ENCODE data around the gene SLC38A5.
A peak's percentile ranks its signal among the peaks of the same experiment; 100 is the strongest.

The SLC38A5 gene

GRCh38 chrX:48475774-48476577, 5.9 kb upstream of the SLC38A5 start, which contains the start of gene FTSJ1:
TSS of gene FTSJ1 (plus strand) at chrX:48476199. CDS start at chrX:48478048, 1,849 bp downstream.
- H3K23ac ChIP-seq (ENCODE audit: low read length), result no peak within 1 kb of the TSS
- no peaks in the 10 kb centered on the region for H3K27me3 ChIP-seq (ENCODE audit: insufficient read depth, low read length, poor library complexity)
- H3K27ac ChIP-seq (ENCODE audit: low read depth, low read length), result no peak within 1 kb of the TSS
- no peak within 1 kb of the TSS for H2BK15ac ChIP-seq (replicated peaks; ENCODE audit: low read depth)
- H3K4me1 ChIP-seq (ENCODE audit: control insufficient read depth, low read depth, low read length), result no peaks in the 10 kb centered on the region
- peaks cover 15% of the 10 kb centered on the region for H3K79me2 ChIP-seq (ENCODE audit: control insufficient read depth, insufficient read depth, low read length)
- no peak within 1 kb of the TSS for H2AK5ac ChIP-seq (ENCODE audit: low read length)
- H3K4me3 ChIP-seq (ENCODE audit: low read length), result peak within 1 kb of the TSS; percentile 88
- peak within 1 kb of the TSS; percentile 13 for H4K8ac ChIP-seq (ENCODE audit: low read depth, low read length)
- peaks cover 4% of the 10 kb centered on the region for H3K79me1 ChIP-seq (ENCODE audit: low read length)
- no peak within 1 kb of the TSS for H4K5ac ChIP-seq (ENCODE audit: low read length)
- no peak within 1 kb of the TSS for H2BK5ac ChIP-seq (ENCODE audit: low read length)
- DNase-seq, result peak; percentile 86
- peak within 1 kb of the TSS; percentile 82 for H3K56ac ChIP-seq (ENCODE audit: low read length)
- peak within 1 kb of the TSS; percentile 42 for H3K18ac ChIP-seq (ENCODE audit: low read length)
- no peak within 1 kb of the TSS for H2BK120ac ChIP-seq (ENCODE audit: low read depth, low read length)
- peak within 1 kb of the TSS; percentile 57 for H3K4ac ChIP-seq (ENCODE audit: low read depth, low read length)
- peak within 1 kb of the TSS; percentile 56 for H3K4me2 ChIP-seq (ENCODE audit: low read length)
- H3K9ac ChIP-seq (ENCODE audit: low read length), result peak within 1 kb of the TSS; percentile 65
- WGBS (ENCODE audit: extremely low coverage, insufficient coverage, low lambda C conversion rate), result no CpG with 5 or more reads among the region's 75 CpGs
- H3K36me3 ChIP-seq (ENCODE audit: control insufficient read depth, insufficient read depth, low read length), result no peaks in the 10 kb centered on the region

GRCh38 chrX:48475296-48475695, 5.2 kb upstream of the SLC38A5 start:
- Histone ChIP-seq H2BK15ac (replicated peaks; ENCODE audit: low read depth) (no peak overlapping the region), H3K23ac (ENCODE audit: low read length) (no peak overlapping the region), H2BK120ac (ENCODE audit: low read depth, low read length) (no peak overlapping the region), H3K4me1 (ENCODE audit: control insufficient read depth, low read depth, low read length) (no peaks in the 10 kb centered on the region), H4K5ac (ENCODE audit: low read length) (no peak overlapping the region), H3K4me2 (ENCODE audit: low read length) (peak overlapping the region; percentile 56), H3K4me3 (ENCODE audit: low read length) (peak overlapping the region; percentile 88), H3K27ac (ENCODE audit: low read depth, low read length) (no peak overlapping the region), H3K79me1 (ENCODE audit: low read length) (peaks cover 4% of the 10 kb centered on the region), H3K56ac (ENCODE audit: low read length) (peak overlapping the region; percentile 82), H3K79me2 (ENCODE audit: control insufficient read depth, insufficient read depth, low read length) (peaks cover 15% of the 10 kb centered on the region), H4K8ac (ENCODE audit: low read depth, low read length) (peak overlapping the region; percentile 13), H2BK5ac (ENCODE audit: low read length) (no peak overlapping the region), H3K9ac (ENCODE audit: low read length) (peak overlapping the region; percentile 65), H3K4ac (ENCODE audit: low read depth, low read length) (no peak overlapping the region), H3K36me3 (ENCODE audit: control insufficient read depth, insufficient read depth, low read length) (no peaks in the 10 kb centered on the region), H3K27me3 (ENCODE audit: insufficient read depth, low read length, poor library complexity) (no peaks in the 10 kb centered on the region), H2AK5ac (ENCODE audit: low read length) (no peak overlapping the region), H3K18ac (ENCODE audit: low read length) (no peak overlapping the region)
- WGBS (ENCODE audit: extremely low coverage, insufficient coverage, low lambda C conversion rate), result no CpG with 5 or more reads among the region's 5 CpGs
- peak; percentile 12 for DNase-seq

- no peak overlapping the region for H3K4ac ChIP-seq (ENCODE audit: low read depth, low read length)
- no peak overlapping the region for H3K9ac ChIP-seq (ENCODE audit: low read length)
- no peak overlapping the region for H4K8ac ChIP-seq (ENCODE audit: low read depth, low read length)
- no peak overlapping the region for H2BK120ac ChIP-seq (ENCODE audit: low read depth, low read length)
- H3K4me2 ChIP-seq (ENCODE audit: low read length), result no peak overlapping the region
- no peak overlapping the region for H3K27ac ChIP-seq (ENCODE audit: low read depth, low read length)
- H2BK15ac ChIP-seq (replicated peaks; ENCODE audit: low read depth), result no peak overlapping the region
- peaks cover 15% of the 10 kb centered on the region for H3K79me2 ChIP-seq (ENCODE audit: control insufficient read depth, insufficient read depth, low read length)
- H3K56ac ChIP-seq (ENCODE audit: low read length), result no peak overlapping the region
- H2BK5ac ChIP-seq (ENCODE audit: low read length), result no peak overlapping the region
- no peak for DNase-seq
- H3K36me3 ChIP-seq (ENCODE audit: control insufficient read depth, insufficient read depth, low read length), result no peaks in the 10 kb centered on the region
- peaks cover 4% of the 10 kb centered on the region for H3K79me1 ChIP-seq (ENCODE audit: low read length)
- H3K4me1 ChIP-seq (ENCODE audit: control insufficient read depth, low read depth, low read length), result no peaks in the 10 kb centered on the region
- no CpG with 5 or more reads among the region's 6 CpGs for WGBS (ENCODE audit: extremely low coverage, insufficient coverage, low lambda C conversion rate)
- no peaks in the 10 kb centered on the region for H3K27me3 ChIP-seq (ENCODE audit: insufficient read depth, low read length, poor library complexity)
- H3K18ac ChIP-seq (ENCODE audit: low read length), result no peak overlapping the region
- H3K4me3 ChIP-seq (ENCODE audit: low read length), result no peak overlapping the region
- no peak overlapping the region for H4K5ac ChIP-seq (ENCODE audit: low read length)
- no peak overlapping the region for H2AK5ac ChIP-seq (ENCODE audit: low read length)
- H3K23ac ChIP-seq (ENCODE audit: low read length), result no peak overlapping the region
Measured at GRCh38 chrX:48474581-48474980, 4.5 kb upstream of the SLC38A5 start.

DNA sequence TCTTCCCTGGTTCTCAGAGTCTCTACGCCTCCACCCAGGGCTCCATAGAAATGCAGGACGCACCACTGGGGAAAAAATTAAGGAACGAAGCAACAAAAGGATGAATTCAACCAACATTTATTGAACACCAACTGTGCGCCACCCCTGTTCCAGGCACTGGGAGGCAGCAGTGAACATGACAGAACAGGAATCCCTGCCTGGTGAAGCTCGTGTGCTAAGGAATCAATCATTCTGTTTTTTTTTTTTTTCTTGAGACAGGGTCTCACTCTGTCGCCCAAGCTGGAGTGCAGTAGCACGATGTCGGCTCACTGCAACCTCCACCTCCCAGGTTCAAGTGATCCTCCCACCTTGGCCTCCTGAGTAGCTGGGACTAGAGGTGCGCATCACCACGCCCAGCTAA, 4.1 kb upstream of the SLC38A5 start:
- no peak overlapping the region for H3K18ac ChIP-seq (ENCODE audit: low read length)
- no peak overlapping the region for H3K4me3 ChIP-seq (ENCODE audit: low read length)
- H3K4me1 ChIP-seq (ENCODE audit: control insufficient read depth, low read depth, low read length), result no peaks in the 10 kb centered on the region
- peaks cover 15% of the 10 kb centered on the region for H3K79me2 ChIP-seq (ENCODE audit: control insufficient read depth, insufficient read depth, low read length)
- no peaks in the 10 kb centered on the region for H3K36me3 ChIP-seq (ENCODE audit: control insufficient read depth, insufficient read depth, low read length)
- no peaks in the 10 kb centered on the region for H3K27me3 ChIP-seq (ENCODE audit: insufficient read depth, low read length, poor library complexity)
- no peak overlapping the region for H4K8ac ChIP-seq (ENCODE audit: low read depth, low read length)
- no peak overlapping the region for H3K27ac ChIP-seq (ENCODE audit: low read depth, low read length)
- H3K9ac ChIP-seq (ENCODE audit: low read length), result no peak overlapping the region
- no peak overlapping the region for H3K4me2 ChIP-seq (ENCODE audit: low read length)
- no peak overlapping the region for H2BK15ac ChIP-seq (replicated peaks; ENCODE audit: low read depth)
- H2AK5ac ChIP-seq (ENCODE audit: low read length), result no peak overlapping the region
- H3K23ac ChIP-seq (ENCODE audit: low read length), result no peak overlapping the region
- H2BK5ac ChIP-seq (ENCODE audit: low read length), result no peak overlapping the region
- peak overlapping the region; percentile 56 for H3K56ac ChIP-seq (ENCODE audit: low read length)
- WGBS (ENCODE audit: extremely low coverage, insufficient coverage, low lambda C conversion rate), result no CpG with 5 or more reads among the region's 10 CpGs
- H3K4ac ChIP-seq (ENCODE audit: low read depth, low read length), result no peak overlapping the region
- H4K5ac ChIP-seq (ENCODE audit: low read length), result no peak overlapping the region
- peaks cover 4% of the 10 kb centered on the region for H3K79me1 ChIP-seq (ENCODE audit: low read length)
- H2BK120ac ChIP-seq (ENCODE audit: low read depth, low read length), result no peak overlapping the region
- peak; percentile 47 for DNase-seq

GRCh38 chrX:48473704-48473990, 3.6 kb upstream of the SLC38A5 start:
- H3K9ac ChIP-seq (ENCODE audit: low read length), result peak overlapping the region; percentile 8
- H2BK15ac ChIP-seq (replicated peaks; ENCODE audit: low read depth), result no peak overlapping the region
- no peak overlapping the region for H4K5ac ChIP-seq (ENCODE audit: low read length)
- H4K8ac ChIP-seq (ENCODE audit: low read depth, low read length), result no peak overlapping the region
- H2BK120ac ChIP-seq (ENCODE audit: low read depth, low read length), result no peak overlapping the region
- H3K4me3 ChIP-seq (ENCODE audit: low read length), result no peak overlapping the region
- WGBS (ENCODE audit: extremely low coverage, insufficient coverage, low lambda C conversion rate), result no CpG with 5 or more reads among the region's 9 CpGs
- no peaks in the 10 kb centered on the region for H3K27me3 ChIP-seq (ENCODE audit: insufficient read depth, low read length, poor library complexity)
- peaks cover 15% of the 10 kb centered on the region for H3K79me2 ChIP-seq (ENCODE audit: control insufficient read depth, insufficient read depth, low read length)
- H2AK5ac ChIP-seq (ENCODE audit: low read length), result no peak overlapping the region
- H3K4ac ChIP-seq (ENCODE audit: low read depth, low read length), result no peak overlapping the region
- no peak overlapping the region for H3K4me2 ChIP-seq (ENCODE audit: low read length)
- peaks cover 4% of the 10 kb centered on the region for H3K79me1 ChIP-seq (ENCODE audit: low read length)
- no peak overlapping the region for H3K23ac ChIP-seq (ENCODE audit: low read length)
- H3K27ac ChIP-seq (ENCODE audit: low read depth, low read length), result peak overlapping the region; percentile 69
- H2BK5ac ChIP-seq (ENCODE audit: low read length), result no peak overlapping the region
- H3K56ac ChIP-seq (ENCODE audit: low read length), result peak overlapping the region; percentile 56
- no peak overlapping the region for H3K18ac ChIP-seq (ENCODE audit: low read length)
- no peak for DNase-seq
- H3K36me3 ChIP-seq (ENCODE audit: control insufficient read depth, insufficient read depth, low read length), result no peaks in the 10 kb centered on the region
- no peaks in the 10 kb centered on the region for H3K4me1 ChIP-seq (ENCODE audit: control insufficient read depth, low read depth, low read length)

All from mesendoderm (in vitro differentiated cells).